Measurements from ENCODE around the gene MCAM. TPM values are rescaled to one million over a fixed set of nuclear protein-coding genes. Genes with fewer than 3 reads are reported as not detected.

Gene MCAM
- total and polyA plus RNA-seq, 4 donors: 2.2 to 49.6 (median 9.3) TPM

GRCh38 chr11:119305556-119306372, 11.2 kb downstream of the MCAM start:
- Histone ChIP-seq H3K9me3 (ENCODE audit: control insufficient read depth in 4 of 4, low read length in 3 of 4) (no peaks in the 10 kb centered on the region), H3K36me3 (ENCODE audit: control insufficient read depth in 4 of 4, insufficient read depth in 3 of 4, low read depth in 1 of 4, low read length in 3 of 4) (peaks cover 2 to 21% (median 12%) of the 10 kb centered on the region in 4 donors), H3K27me3 (ENCODE audit: control insufficient read depth in 4 of 4, insufficient read depth in 4 of 4, low read length in 3 of 4) (no peaks in the 10 kb centered on the region), H3K4me3 (ENCODE audit: low read depth in 1 of 3, low read length in 3 of 3) (no peak overlapping the region), H3K4me1 (ENCODE audit: control insufficient read depth in 4 of 4, insufficient read depth in 4 of 4, low read length in 3 of 4) (no peaks in the 10 kb centered on the region), H3K9ac (ENCODE audit: low read depth in 1 of 2, low read length in 2 of 2) (no peak overlapping the region), H3K27ac (ENCODE audit: low read depth in 1 of 2, low read length in 2 of 2) (no peak overlapping the region)
- TF ChIP-seq CTCF (IDR thresholded peaks at IDR 0.05; ENCODE audit: low read depth, low read length, missing input control) (no peak), ATF3 (IDR thresholded peaks at IDR 0.05) (no peak), REST (IDR thresholded peaks at IDR 0.05) (no peak), ZBTB33 (IDR thresholded peaks at IDR 0.05) (no peak), TAF1 (conservative IDR thresholded peaks at IDR 0.05) (no peak), RAD21 (IDR thresholded peaks at IDR 0.05) (no peak), FOXA1 (IDR thresholded peaks at IDR 0.05) (no peak), HNF4A (conservative IDR thresholded peaks at IDR 0.05) (no peak), FOXA2 (IDR thresholded peaks at IDR 0.05) (no peak)
- DNase-seq (ENCODE audit: low spot score): no peak
- 97% methylated on average over 7 of the region's 7 CpGs for WGBS

- no peak overlapping the region for H3K27ac ChIP-seq (ENCODE audit: low read depth in 1 of 2, low read length in 2 of 2)
- H3K9ac ChIP-seq (ENCODE audit: low read depth in 1 of 2, low read length in 2 of 2): no peak overlapping the region
- 80% methylated on average over 5 of the region's 5 CpGs for WGBS
- peaks cover 4 to 32% (median 17%) of the 10 kb centered on the region in 4 donors for H3K36me3 ChIP-seq (ENCODE audit: control insufficient read depth in 4 of 4, insufficient read depth in 3 of 4, low read depth in 1 of 4, low read length in 3 of 4)
- no peaks in the 10 kb centered on the region for H3K9me3 ChIP-seq (ENCODE audit: control insufficient read depth in 4 of 4, low read length in 3 of 4)
- H3K4me1 ChIP-seq (ENCODE audit: control insufficient read depth in 4 of 4, insufficient read depth in 4 of 4, low read length in 3 of 4): peaks cover under 1 to 8% (median 5%) of the 10 kb centered on the region in 4 donors
- no peak for DNase-seq (ENCODE audit: low spot score)
- H3K27me3 ChIP-seq (ENCODE audit: control insufficient read depth in 4 of 4, insufficient read depth in 4 of 4, low read length in 3 of 4): no peaks in the 10 kb centered on the region
- H3K4me3 ChIP-seq (ENCODE audit: low read depth in 1 of 3, low read length in 3 of 3): no peak overlapping the region
- TF ChIP-seq FOXA1 (IDR thresholded peaks at IDR 0.05) (no peak), FOXA2 (IDR thresholded peaks at IDR 0.05) (no peak), ATF3 (IDR thresholded peaks at IDR 0.05) (no peak), CTCF (IDR thresholded peaks at IDR 0.05; ENCODE audit: low read depth, low read length, missing input control) (no peak)
These were observed 13.7 kb downstream of the MCAM start for GRCh38 chr11:119303227-119303718.
